Embryonic facial prominence (tissue), 1 donor: ENCODE measurements around the gene OR5H6.
"Not testable (repeated sequence)": the region's sequence is repeated elsewhere in the genome, so short reads cannot be mapped to it uniquely, and the experiment has no call there.

ENCODE experiments used
- DNase-seq: peaks from one replicate; pipeline ENCODE4 v3.0.0-alpha.2; 2016; ENCODE audit errors: extremely low spot score

OR5H6 gene

GRCh38 chr3:98263944-98264343 is at the start of gene OR5H6:
Gene OR5H6, plus strand, starts transcription at chr3:98264244. Its CDS starts 89 bp downstream, at chr3:98264333.
- DNase-seq, result no peak

DNA sequence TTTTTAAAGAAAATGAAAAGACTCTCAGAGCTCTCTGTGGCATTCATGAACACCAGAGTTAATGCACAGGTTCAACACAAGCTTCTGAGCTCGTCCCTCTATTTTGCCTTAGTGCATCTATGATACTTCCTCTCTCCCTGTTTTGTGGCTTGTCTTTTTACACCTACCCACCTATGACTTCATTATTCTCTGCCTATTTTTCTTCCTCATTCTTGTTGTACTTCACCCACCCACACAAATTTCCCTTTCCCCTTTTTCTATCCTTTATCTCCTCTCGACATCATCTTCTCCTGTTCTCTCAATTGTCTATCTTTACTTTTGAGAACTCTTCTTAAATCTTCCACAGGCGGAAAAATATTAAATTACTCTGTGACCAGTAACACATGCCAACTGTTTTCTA is 49.0 kb upstream of the OR5H6 start:
- no peak for DNase-seq

GRCh38 chr3:98223907-98224672 is 40.0 kb upstream of the OR5H6 start:
- DNase-seq, result no peak

GRCh38 chr3:98232489-98232888 is 31.6 kb upstream of the OR5H6 start:
- DNase-seq, result no peak

- DNase-seq, result no peak
Observed at GRCh38 chr3:98233468-98233867, 30.6 kb upstream of the OR5H6 start.

DNA sequence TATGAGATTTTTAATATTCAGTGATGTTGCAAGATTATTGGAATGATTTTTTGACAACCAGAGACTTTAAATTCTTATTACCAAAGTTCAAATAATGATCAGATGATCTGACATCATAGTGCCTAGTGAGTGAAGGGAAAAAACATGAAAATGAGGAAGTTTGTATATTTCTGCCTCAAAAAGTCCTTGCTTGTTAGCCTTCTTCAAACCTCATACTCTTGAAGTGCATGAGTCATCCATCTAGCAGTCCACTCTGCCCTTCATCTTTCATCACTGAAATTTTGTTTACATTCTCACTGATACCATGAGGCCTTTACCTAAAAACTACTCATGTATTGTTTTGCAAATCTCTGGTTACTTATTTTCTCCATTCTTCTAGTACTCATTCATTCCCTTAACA is 23.9 kb upstream of the OR5H6 start:
- DNase-seq, result no peak

DNA sequence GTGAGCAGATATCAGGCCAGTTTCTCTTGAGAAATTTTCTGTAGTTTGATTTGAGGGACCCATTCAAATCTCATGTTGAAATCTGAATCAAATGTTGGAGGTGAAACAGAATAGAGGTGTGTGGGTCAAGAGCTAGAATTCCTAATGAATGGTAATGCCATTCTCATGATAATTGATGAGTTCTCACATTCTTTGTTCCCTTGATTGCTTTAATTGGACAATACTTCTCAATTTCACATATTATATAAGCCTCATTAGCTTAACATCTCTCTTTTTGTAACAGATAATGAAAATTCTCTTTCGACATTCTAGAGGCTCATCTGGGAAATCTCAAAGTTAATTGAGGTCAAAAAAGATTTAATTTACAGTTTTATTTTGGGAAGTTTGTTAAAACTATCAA is 21.9 kb upstream of the OR5H6 start:
- DNase-seq, result no peak

DNA sequence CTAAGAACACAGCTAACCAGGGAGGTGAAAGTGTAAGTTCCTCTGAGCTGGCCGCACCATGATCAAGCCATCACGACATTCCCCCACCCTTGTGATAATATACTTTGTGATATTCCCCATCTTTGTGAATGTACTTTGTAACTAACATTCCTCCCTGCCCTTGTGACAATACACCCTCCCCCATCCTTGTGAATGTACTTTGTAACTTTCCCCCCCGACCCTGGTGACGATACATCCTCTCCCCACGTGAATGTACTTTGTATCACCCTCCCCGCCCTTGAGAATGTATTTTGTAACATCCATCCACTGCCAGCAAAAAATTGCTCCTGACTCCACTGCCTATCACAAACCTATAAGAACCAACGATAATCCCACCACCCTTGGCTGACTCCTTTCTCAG is 20.2 kb upstream of the OR5H6 start:
- no peak for DNase-seq

- DNase-seq, result no peak
Observed at GRCh38 chr3:98246142-98246541, 17.9 kb upstream of the OR5H6 start.

DNA sequence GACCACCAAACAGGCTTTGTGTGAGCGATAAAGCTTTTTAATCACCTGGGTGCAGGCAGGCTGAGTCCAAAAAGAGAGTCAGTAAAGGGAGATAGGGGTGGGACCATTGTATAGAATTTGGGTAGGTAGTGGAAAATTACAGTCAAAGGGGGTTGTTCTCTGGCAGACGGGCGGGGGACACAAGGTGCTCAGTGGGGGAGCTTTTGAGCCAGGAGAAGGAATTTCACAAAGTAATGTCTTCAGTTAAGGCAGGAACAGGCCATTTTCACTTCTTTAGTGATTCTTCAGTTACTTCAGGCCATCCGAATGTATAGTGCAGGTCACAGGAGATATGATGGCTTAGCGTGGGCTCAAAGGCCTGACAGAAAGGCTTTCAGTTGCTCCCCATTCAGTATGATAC is 8.0 kb upstream of the OR5H6 start:
- DNase-seq, result not testable (repeated sequence)

DNA sequence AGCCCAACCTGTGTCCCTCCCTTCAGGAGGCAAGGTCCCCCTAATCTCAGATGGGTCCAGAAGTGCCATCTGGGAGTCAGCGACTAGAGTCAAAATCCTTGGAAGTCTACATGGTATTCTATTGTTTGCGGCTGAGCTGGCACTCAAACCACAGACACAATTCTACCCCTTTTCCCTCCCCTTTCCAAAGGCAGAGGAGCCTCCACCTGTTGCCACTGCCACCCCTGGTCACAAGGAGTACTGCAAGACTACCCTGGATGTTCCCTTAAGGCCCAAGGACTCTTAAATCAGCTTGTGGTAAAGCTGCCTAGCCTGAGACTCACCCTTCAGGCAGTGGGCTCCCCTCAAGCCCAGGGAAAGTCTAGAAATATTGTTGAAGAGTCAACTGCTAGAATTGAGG is 4.3 kb upstream of the OR5H6 start:
- DNase-seq, result no peak

DNA sequence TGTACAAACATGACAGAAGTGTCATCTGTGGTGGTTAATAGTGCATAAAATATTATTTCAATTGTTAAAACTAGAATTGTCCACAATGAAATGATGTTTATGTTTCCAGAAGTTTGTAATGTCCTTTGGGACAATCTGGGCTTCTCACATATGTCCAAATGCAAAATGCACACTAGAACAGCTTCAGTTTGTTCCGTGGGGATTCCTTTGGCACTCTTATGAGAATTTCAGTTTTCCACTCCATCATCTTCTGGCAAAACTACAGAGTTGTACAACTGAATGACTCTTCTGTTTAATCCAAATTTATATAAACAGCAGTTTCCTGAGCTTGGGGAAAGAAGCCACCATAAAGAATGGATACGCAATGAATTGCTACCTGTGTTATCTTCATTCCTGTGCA is 2.0 kb upstream of the OR5H6 start:
- DNase-seq, result no peak

DNA sequence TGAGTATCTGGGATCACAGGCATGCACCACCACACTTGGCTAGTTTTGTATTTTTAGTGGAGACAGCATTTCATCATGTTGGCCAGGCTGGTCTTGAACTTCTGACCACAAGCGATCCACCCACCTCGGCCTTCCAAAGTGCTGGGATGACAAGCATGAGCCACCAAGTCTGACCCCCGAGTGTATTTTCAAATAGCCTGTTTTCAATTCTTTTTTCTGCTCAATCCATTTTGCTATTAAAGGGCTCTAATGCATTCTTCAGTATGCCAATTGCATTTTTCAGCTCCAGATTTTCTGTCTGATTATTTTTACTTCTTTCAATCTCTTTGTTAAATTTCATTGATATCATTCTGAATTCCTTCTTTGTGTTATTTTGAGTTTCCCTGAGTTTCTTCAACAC is 5.8 kb downstream of the OR5H6 start:
- no peak for DNase-seq

DNA sequence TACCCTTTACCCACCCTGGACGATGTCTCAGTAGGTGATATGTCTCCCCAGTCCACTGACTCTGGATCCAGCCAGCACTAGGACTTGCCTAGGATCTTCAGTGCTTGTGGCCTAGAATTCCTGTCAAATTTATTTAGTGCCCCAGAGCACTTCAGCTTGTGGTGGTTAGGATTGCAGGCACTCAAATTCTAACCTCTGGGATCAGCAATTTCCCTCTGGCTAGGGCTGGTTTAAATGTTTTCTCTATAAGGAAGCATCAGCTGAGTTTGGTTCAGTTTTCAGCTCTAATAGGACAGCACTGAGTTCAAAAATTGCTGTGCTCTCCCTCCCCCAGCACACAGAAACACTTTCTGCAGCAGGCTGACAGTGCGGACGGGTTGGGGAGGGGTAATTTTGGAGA is 8.1 kb downstream of the OR5H6 start:
- DNase-seq, result no peak

DNA sequence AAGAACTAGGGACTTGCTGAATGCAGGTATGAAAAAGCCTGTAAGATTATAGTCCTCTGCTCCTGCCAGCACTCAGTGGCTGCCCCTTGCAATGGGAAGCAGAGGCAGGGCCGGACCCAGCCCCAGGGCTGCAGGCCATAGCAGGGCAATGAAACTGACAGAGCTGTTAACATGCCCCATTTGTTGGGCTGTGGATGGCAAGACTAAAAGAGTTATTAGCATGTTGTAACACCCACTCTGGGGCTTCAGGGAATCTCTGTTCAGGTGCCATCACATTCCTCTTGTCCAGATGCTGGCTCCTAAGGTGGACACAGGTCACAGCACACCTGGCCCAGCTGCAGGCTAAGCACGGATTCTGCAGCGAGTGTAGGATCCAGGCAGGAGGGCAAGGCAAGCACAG is 10.9 kb downstream of the OR5H6 start:
- no peak for DNase-seq

GRCh38 chr3:98282205-98282604 is 18.2 kb downstream of the OR5H6 start, which contains the start of gene OR5H2:
Gene OR5H2, plus strand, starts transcription at chr3:98282505. Its CDS starts 398 bp downstream, at chr3:98282903.
- no peak for DNase-seq

GRCh38 chr3:98290916-98291315 is 26.9 kb downstream of the OR5H6 start:
- no peak for DNase-seq

DNA sequence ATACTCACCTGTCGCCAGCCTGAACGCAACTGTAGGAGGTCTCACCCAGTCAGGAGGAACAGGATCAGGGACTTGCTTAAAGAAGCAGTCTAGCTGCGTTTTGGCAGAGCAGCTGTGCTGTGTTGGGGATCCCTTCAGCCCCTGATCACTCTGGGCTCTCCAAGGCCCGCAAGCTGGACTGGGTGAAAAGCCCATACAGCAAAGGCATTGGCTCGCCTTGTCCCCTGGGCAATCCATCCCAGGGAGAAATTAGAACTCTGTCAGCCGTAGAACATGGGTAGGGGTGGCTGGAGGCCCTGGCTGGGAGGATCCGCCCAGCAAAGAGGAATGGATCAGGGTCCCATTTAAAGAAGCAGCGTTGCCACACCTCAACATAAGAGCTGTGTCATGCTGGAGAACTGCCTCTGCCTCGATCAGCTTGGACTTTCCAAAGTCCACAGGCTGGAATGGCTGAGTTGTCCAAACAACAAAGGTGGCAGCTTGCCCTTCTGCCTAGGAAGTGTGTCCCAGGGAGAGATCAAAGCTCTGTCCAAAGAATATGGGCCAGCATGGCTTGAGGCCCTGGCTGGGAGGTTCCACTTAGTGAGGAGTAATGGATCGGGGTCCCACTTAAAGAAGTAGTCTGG is 27.4 kb downstream of the OR5H6 start:
- no peak for DNase-seq
